H1 (cell line): Measurements from ENCODE around the gene ENTPD2. TPM values are rescaled to one million over a fixed set of nuclear protein-coding genes. Genes with fewer than 3 reads are reported as not detected.

Experiments used
- E2F6 ChIP-seq: IDR thresholded peaks from 2 replicates; pipeline ENCODE4 v1.6.1; 2012; ENCODE audit warnings: inconsistent platforms
- EZH2 ChIP-seq: fragments of 200-600 bp; sonication (generic); IDR thresholded peaks from 2 replicates; pipeline ENCODE4 v1.7.1; 2012; ENCODE audit warnings: low read depth, mild to moderate bottlenecking, moderate library complexity, low read length, inconsistent platforms; ENCODE audit not compliant: severe bottlenecking
- KDM4A ChIP-seq: IDR thresholded peaks from one replicate; pipeline ENCODE4 v1.7.1; 2012; ENCODE audit warnings: low read depth, mild to moderate bottlenecking, moderate library complexity, low read length, inconsistent platforms; ENCODE audit not compliant: severe bottlenecking
- PHF8 ChIP-seq: fragments of 200-600 bp; sonication (generic); conservative IDR thresholded peaks from 2 replicates; pipeline ENCODE4 v1.7.1; 2012; ENCODE audit warnings: low read depth, mild to moderate bottlenecking, inconsistent platforms, low read length, moderate library complexity
- polyA plus RNA-seq, 7 experiments: library from polyadenylated mRNA; depleted of rRNA in 3 of 7; stranded (reverse) in 5 of 7; unstranded in 2 of 7; fragments of >200 nt in 5 of 7; fragments of 200-250 nt in 2 of 7; gene quantifications; 1 replicate in 5 of 7; 2 replicates in 1 of 7; 4 replicates in 1 of 7; pipeline versions ENCODE4 v1.2.1 to v1.2.3, GENCODE V29; 2011 to 2013; ENCODE audit warnings: missing spikeins in 2 of 7, mixed read lengths in 2 of 7
- total RNA-seq: library from RNA; stranded (reverse); fragmentation: NEBNext Ultra II Directional; extraction: Animal tissue kit (Norgen Biotek cat#: 25700); gene quantifications from 2 replicates; pipeline ENCODE4 v1.2.1, GENCODE V29; 2021
- TF ChIP-seq, protein P1 (sequence below): IDR thresholded peaks from 2 replicates; pipeline ENCODE4 v1.6.1; 2012; ENCODE audit warnings: inconsistent platforms

The ENTPD2 gene
- total and polyA plus RNA-seq, 2 of the 8 experiments (the other 6 are each of a cell fraction or from before 2014, with no cell fraction given) = 0.65 to 3.8 TPM

- TF ChIP-seq E2F6 (peak; percentile 57), EZH2 (peak; percentile 51), KDM4A (peak; percentile 55), PHF8 (0 out of 2 replicates have a peak, but pooled peaks have one; percentile 20)
- TF ChIP-seq, protein P1, sequence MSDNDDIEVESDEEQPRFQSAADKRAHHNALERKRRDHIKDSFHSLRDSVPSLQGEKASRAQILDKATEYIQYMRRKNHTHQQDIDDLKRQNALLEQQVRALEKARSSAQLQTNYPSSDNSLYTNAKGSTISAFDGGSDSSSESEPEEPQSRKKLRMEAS = 0 out of 2 replicates have a peak, but pooled peaks have one; percentile 37
Measured at GRCh38 chr9:137053944-137054931, at the start of gene ENTPD2 (continued).
